Measurements from ENCODE around the gene HOMER2.

DNA sequence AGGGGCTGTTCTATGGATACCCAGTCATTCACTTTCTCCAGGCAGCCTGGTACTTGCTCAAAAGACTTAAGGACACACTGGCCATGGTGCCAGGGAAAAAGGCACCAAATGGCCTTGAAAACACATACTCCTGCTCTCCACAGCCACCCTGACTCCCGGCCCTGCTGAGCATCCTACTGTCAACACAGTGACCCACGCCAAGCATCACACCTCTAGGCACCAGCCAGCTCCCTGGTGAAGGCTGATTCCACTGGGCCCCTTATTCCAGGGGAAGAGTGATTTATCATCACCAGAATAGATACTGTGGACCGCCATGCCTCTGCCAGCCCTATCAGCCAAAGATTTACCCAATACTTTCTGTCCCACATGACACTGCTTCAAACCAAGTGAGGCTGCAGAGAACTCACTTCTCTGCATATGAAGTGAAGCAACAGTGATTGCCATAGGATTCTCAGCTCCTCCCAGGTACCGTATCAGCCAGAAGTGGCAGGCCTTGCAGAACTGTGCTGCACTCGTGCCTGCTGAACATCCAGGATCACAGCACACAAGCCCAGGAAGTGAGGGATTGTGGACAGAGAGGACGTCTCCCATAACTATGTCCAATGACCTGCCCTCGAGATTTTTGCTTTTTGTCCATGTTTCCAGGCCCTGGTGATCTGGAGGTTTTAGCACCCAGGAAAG lies 79.4 kb downstream of the HOMER2 start:
- no peak for TF ChIP-seq POLR2A (IDR thresholded peaks at IDR 0.05)
- TF ChIP-seq POLR2AphosphoS5 (IDR thresholded peaks at IDR 0.05; ENCODE audit: insufficient read depth in 1 of 2, low read depth in 1 of 2), result no peak

All from vagina (tissue), 2 donors.